GM18507 (cell line): ENCODE results near the gene CELSR3.
A peak's percentile ranks its signal among the peaks of the same experiment; 100 is the strongest.

Source experiments
- DNase-seq: peaks from one replicate; pipeline ENCODE4 v3.0.0; 2011; ENCODE audit warnings: low read depth; ENCODE audit not compliant: insufficient read length; ENCODE audit errors: extremely low spot score
- FAIRE-seq: peaks from 2 replicates; lab custom pipeline; 2011; peaks lifted over from hg19 to GRCh38; lab: Jason Lieb, UNC

Gene CELSR3

GRCh38 chr3:48662753-48663488 lies at the start of gene CELSR3:
TSS of gene CELSR3 (minus strand) at chr3:48662886. CDS start at chr3:48662634, 252 bp downstream.
- no peak for DNase-seq
- FAIRE-seq: peak; percentile 84

GRCh38 chr3:48711727-48712126 lies 49.0 kb upstream of the CELSR3 start:
- DNase-seq (no peak), FAIRE-seq (no peak)

- no peak for DNase-seq
Measured at GRCh38 chr3:48709051-48709461, 46.4 kb upstream of the CELSR3 start.

GRCh38 chr3:48708481-48708889 lies 45.8 kb upstream of the CELSR3 start:
- FAIRE-seq (no peak), DNase-seq (no peak)

More at GRCh38 chr3:48709051-48709461, 46.4 kb upstream of the CELSR3 start:
- no peak for FAIRE-seq

- DNase-seq (no peak), FAIRE-seq (no peak)
Measured at GRCh38 chr3:48707157-48707556, 44.5 kb upstream of the CELSR3 start.

- FAIRE-seq: no peak
- no peak for DNase-seq
Measured at GRCh38 chr3:48702320-48702920, 39.7 kb upstream of the CELSR3 start.

GRCh38 chr3:48700731-48701405 lies 38.2 kb upstream of the CELSR3 start:
- no peak for FAIRE-seq

GRCh38 chr3:48698891-48699290 lies 36.2 kb upstream of the CELSR3 start:
- FAIRE-seq (no peak), DNase-seq (no peak)

More at GRCh38 chr3:48700731-48701405, 38.2 kb upstream of the CELSR3 start:
- DNase-seq: no peak

- DNase-seq: no peak
- no peak for FAIRE-seq
Measured at GRCh38 chr3:48697952-48698351, 35.3 kb upstream of the CELSR3 start.

GRCh38 chr3:48696601-48697000 lies 33.9 kb upstream of the CELSR3 start:
- DNase-seq (no peak), FAIRE-seq (no peak)

GRCh38 chr3:48696156-48696555 lies 33.5 kb upstream of the CELSR3 start:
- DNase-seq: no peak

GRCh38 chr3:48695393-48695753 lies 32.7 kb upstream of the CELSR3 start:
- no peak for DNase-seq
- FAIRE-seq: no peak

More at GRCh38 chr3:48696156-48696555, 33.5 kb upstream of the CELSR3 start:
- FAIRE-seq: no peak

- FAIRE-seq: no peak
- no peak for DNase-seq
Measured at GRCh38 chr3:48694610-48695392, 32.1 kb upstream of the CELSR3 start.

- DNase-seq: no peak
- FAIRE-seq: no peak
Measured at GRCh38 chr3:48693826-48694225, 31.1 kb upstream of the CELSR3 start.

- DNase-seq (no peak), FAIRE-seq (no peak)
Measured at GRCh38 chr3:48692551-48692950, 29.9 kb upstream of the CELSR3 start.

GRCh38 chr3:48690846-48691458 lies 28.3 kb upstream of the CELSR3 start:
- FAIRE-seq: no peak
- DNase-seq: no peak

GRCh38 chr3:48689384-48689783 lies 26.7 kb upstream of the CELSR3 start:
- no peak for DNase-seq
- no peak for FAIRE-seq

- DNase-seq (no peak), FAIRE-seq (no peak)
Measured at GRCh38 chr3:48688737-48689075, 26.0 kb upstream of the CELSR3 start.

GRCh38 chr3:48688032-48688736 lies 25.5 kb upstream of the CELSR3 start:
- FAIRE-seq (no peak), DNase-seq (no peak)
